WTC11 (cell line): Measurements from ENCODE around the gene TMEFF1. TPM values are rescaled to one million over a fixed set of nuclear protein-coding genes. Genes with fewer than 3 reads are reported as not detected.

Source experiments
- ATAC-seq: fragments of 200-7000 bp; cut with Tn5 transposase; 2 replicates; pipeline ENCODE4 v1.10.0; 2021; ENCODE audit warnings: mild to moderate bottlenecking, moderate library complexity
- CTCF ChIA-PET: fragments of 300-600 bp; sonication (Branson Sonifier 250); formaldehyde crosslinking; loops from one replicate; lab custom pipeline; 2021; ENCODE audit warnings: antibody characterized with exemption; lab: Charles Lee
- POLR2A ChIA-PET: fragments of 350-600 bp; sonication (Branson Sonifier 250); formaldehyde crosslinking; loops from one replicate; lab custom pipeline; 2021; ENCODE audit warnings: antibody characterized with exemption; lab: Charles Lee
- DNase-seq: peaks from one replicate; pipeline ENCODE4 v3.0.0; 2021; ENCODE audit warnings: low spot score
- H3K27ac Mint-ChIP-seq: 2 replicates; pipeline ENCODE4 v1.8.0; 2021; ENCODE audit warnings: mixed read lengths
- H3K27me3 Mint-ChIP-seq: 2 replicates; pipeline ENCODE4 v1.8.0; 2021; ENCODE audit warnings: low read depth, mild to moderate bottlenecking, moderate library complexity, mixed read lengths
- H3K36me3 Mint-ChIP-seq: 2 replicates; pipeline ENCODE4 v1.8.0; 2021; ENCODE audit warnings: mixed read lengths
- H3K4me1 Mint-ChIP-seq: 2 replicates; pipeline ENCODE4 v1.8.0; 2022; ENCODE audit warnings: mixed read lengths
- H3K4me3 Mint-ChIP-seq: 2 replicates; pipeline ENCODE4 v1.8.0; 2021; ENCODE audit warnings: mild to moderate bottlenecking, moderate library complexity, mixed read lengths
- H3K9me3 Mint-ChIP-seq: 2 replicates; pipeline ENCODE4 v1.8.0; 2021; ENCODE audit warnings: mixed read lengths
- ATF1 ChIP-seq: sonication (generic); formaldehyde crosslinking; IDR thresholded peaks from 2 replicates; pipeline ENCODE4 v1.8.1; 2023; ENCODE audit warnings: mild to moderate bottlenecking, moderate library complexity, missing genetic modification reagents
- ESRRA ChIP-seq: sonication (generic); formaldehyde crosslinking; IDR thresholded peaks from 2 replicates; pipeline ENCODE4 v1.8.1; 2022; ENCODE audit warnings: mild to moderate bottlenecking, missing genetic modification reagents, borderline replicate concordance
- FOXJ3 ChIP-seq: sonication (generic); formaldehyde crosslinking; IDR thresholded peaks from 2 replicates; pipeline ENCODE4 v1.9.0; 2021; ENCODE audit warnings: missing genetic modification reagents, mild to moderate bottlenecking, borderline replicate concordance
- IRF2 ChIP-seq: sonication (generic); formaldehyde crosslinking; IDR thresholded peaks from 2 replicates; pipeline ENCODE4 v1.8.0; 2022; ENCODE audit warnings: low read depth, missing genetic modification reagents, borderline replicate concordance
- MYBL2 ChIP-seq: sonication (generic); formaldehyde crosslinking; IDR thresholded peaks from 2 replicates; pipeline ENCODE4 v1.8.1; 2023; ENCODE audit warnings: mild to moderate bottlenecking, moderate library complexity, missing genetic modification reagents
- NFYB ChIP-seq: sonication (generic); formaldehyde crosslinking; conservative IDR thresholded peaks from 2 replicates; pipeline ENCODE4 v1.8.0; 2022; ENCODE audit warnings: low read depth, missing genetic modification reagents
- RELA ChIP-seq: sonication (generic); formaldehyde crosslinking; IDR thresholded peaks from 2 replicates; pipeline ENCODE4 v1.8.1; 2022; ENCODE audit warnings: missing genetic modification reagents, mild to moderate bottlenecking, borderline replicate concordance
- RORB ChIP-seq: fragments of 250-450 bp; sonication (Bioruptor Pico); IDR thresholded peaks from 2 replicates; pipeline ENCODE4 v1.9.0; 2021; ENCODE audit warnings: mild to moderate bottlenecking
- TCF7 ChIP-seq: sonication (generic); formaldehyde crosslinking; IDR thresholded peaks from 2 replicates; pipeline ENCODE4 v1.8.0; 2022; ENCODE audit warnings: mild to moderate bottlenecking, low read depth, missing genetic modification reagents, moderate library complexity
- TP53 ChIP-seq: sonication (generic); formaldehyde crosslinking; IDR thresholded peaks from 2 replicates; pipeline ENCODE4 v1.8.1; 2023; ENCODE audit warnings: mild to moderate bottlenecking, missing genetic modification reagents
- ZNF671 ChIP-seq: fragments of 250-450 bp; sonication (Bioruptor Pico); IDR thresholded peaks from 2 replicates; pipeline ENCODE4 v1.8.0; 2021; ENCODE audit warnings: mild to moderate bottlenecking
- total RNA-seq: library from RNA; stranded (reverse); gene quantifications from 3 replicates; pipeline ENCODE4 v1.2.3, GENCODE V29; 2021
- TF ChIP-seq, protein P1 (sequence below): sonication (generic); formaldehyde crosslinking; IDR thresholded peaks from 2 replicates; pipeline ENCODE4 v1.8.1; 2023; ENCODE audit warnings: mild to moderate bottlenecking, missing genetic modification reagents, moderate library complexity
- TF ChIP-seq, protein P2 (sequence below): sonication (generic); formaldehyde crosslinking; IDR thresholded peaks from 2 replicates; pipeline ENCODE4 v1.8.0; 2022; ENCODE audit warnings: mild to moderate bottlenecking, missing genetic modification reagents
- TF ChIP-seq, protein P3 (sequence below): sonication (generic); formaldehyde crosslinking; IDR thresholded peaks from 2 replicates; pipeline ENCODE4 v1.8.1; 2023; ENCODE audit warnings: mild to moderate bottlenecking, missing genetic modification reagents, moderate library complexity
- TF ChIP-seq, protein P4 (sequence below): sonication (generic); formaldehyde crosslinking; conservative IDR thresholded peaks from 2 replicates; pipeline ENCODE4 v1.8.1; 2023; ENCODE audit warnings: mild to moderate bottlenecking, low read depth, missing genetic modification reagents, moderate library complexity
- TF ChIP-seq, protein P5 (sequence below): sonication (generic); formaldehyde crosslinking; IDR thresholded peaks from 2 replicates; pipeline ENCODE4 v1.8.1; 2023; ENCODE audit warnings: mild to moderate bottlenecking, moderate library complexity, missing genetic modification reagents
- TF ChIP-seq, protein P6 (sequence below): fragments of 250-450 bp; sonication (Bioruptor Pico); IDR thresholded peaks from 2 replicates; pipeline ENCODE4 v1.8.0; 2021; ENCODE audit warnings: mild to moderate bottlenecking
- TF ChIP-seq, protein P7 (sequence below): sonication (generic); formaldehyde crosslinking; IDR thresholded peaks from 2 replicates; pipeline ENCODE4 v1.8.1; 2023; ENCODE audit warnings: mild to moderate bottlenecking, missing genetic modification reagents, borderline replicate concordance
- TF ChIP-seq, protein P8 (sequence below): fragments of 250-450 bp; sonication (Bioruptor Pico); IDR thresholded peaks from 2 replicates; pipeline ENCODE4 v1.9.0; 2021; ENCODE audit warnings: mild to moderate bottlenecking

TMEFF1 gene
- total RNA-seq, 1 experiment from 2014 or later = 62.7 TPM

DNA sequence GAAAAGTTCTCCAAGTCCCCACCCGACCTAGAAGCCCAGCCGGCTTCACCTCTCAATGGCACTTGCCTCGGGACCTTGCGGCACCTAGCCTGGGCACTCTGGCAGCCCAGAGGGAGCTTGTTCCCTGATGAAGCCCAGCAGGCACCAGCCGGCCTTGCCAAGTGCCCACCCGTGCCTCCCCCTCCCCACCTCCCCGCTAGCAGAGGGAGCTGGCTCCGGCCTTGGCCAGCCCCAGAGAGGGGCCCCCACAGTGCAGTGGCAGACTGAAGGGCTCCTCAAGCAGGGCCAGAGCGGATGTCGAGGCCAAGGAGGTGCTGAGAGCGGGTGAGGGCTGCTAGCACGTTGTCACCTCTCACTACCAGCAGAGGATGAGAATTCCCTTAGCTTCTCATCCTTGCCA, 67.4 kb downstream of the TMEFF1 start:
- no peak for DNase-seq
- Mint-ChIP-seq H3K27ac (no peak overlapping the region), H3K4me3 (no peak overlapping the region), H3K27me3 (no peaks in the 10 kb centered on the region), H3K9me3 (peaks cover 37% of the 10 kb centered on the region), H3K36me3 (peaks cover 78% of the 10 kb centered on the region), H3K4me1 (no peaks in the 10 kb centered on the region)
- no peak for TF ChIP-seq NFYB (CRISPR knock-in tag)
- TF ChIP-seq, protein P1, sequence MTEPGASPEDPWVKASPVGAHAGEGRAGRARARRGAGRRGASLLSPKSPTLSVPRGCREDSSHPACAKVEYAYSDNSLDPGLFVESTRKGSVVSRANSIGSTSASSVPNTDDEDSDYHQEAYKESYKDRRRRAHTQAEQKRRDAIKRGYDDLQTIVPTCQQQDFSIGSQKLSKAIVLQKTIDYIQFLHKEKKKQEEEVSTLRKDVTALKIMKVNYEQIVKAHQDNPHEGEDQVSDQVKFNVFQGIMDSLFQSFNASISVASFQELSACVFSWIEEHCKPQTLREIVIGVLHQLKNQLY = no peak
- TF ChIP-seq, protein P2, sequence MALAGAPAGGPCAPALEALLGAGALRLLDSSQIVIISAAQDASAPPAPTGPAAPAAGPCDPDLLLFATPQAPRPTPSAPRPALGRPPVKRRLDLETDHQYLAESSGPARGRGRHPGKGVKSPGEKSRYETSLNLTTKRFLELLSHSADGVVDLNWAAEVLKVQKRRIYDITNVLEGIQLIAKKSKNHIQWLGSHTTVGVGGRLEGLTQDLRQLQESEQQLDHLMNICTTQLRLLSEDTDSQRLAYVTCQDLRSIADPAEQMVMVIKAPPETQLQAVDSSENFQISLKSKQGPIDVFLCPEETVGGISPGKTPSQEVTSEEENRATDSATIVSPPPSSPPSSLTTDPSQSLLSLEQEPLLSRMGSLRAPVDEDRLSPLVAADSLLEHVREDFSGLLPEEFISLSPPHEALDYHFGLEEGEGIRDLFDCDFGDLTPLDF = no peak
- TF ChIP-seq, protein P3, sequence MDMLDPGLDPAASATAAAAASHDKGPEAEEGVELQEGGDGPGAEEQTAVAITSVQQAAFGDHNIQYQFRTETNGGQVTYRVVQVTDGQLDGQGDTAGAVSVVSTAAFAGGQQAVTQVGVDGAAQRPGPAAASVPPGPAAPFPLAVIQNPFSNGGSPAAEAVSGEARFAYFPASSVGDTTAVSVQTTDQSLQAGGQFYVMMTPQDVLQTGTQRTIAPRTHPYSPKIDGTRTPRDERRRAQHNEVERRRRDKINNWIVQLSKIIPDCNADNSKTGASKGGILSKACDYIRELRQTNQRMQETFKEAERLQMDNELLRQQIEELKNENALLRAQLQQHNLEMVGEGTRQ (CRISPR knock-in tag) = no peak
- no peak for TF ChIP-seq RELA
- no peak for TF ChIP-seq IRF2 (CRISPR knock-in tag)
- TF ChIP-seq, protein P4, sequence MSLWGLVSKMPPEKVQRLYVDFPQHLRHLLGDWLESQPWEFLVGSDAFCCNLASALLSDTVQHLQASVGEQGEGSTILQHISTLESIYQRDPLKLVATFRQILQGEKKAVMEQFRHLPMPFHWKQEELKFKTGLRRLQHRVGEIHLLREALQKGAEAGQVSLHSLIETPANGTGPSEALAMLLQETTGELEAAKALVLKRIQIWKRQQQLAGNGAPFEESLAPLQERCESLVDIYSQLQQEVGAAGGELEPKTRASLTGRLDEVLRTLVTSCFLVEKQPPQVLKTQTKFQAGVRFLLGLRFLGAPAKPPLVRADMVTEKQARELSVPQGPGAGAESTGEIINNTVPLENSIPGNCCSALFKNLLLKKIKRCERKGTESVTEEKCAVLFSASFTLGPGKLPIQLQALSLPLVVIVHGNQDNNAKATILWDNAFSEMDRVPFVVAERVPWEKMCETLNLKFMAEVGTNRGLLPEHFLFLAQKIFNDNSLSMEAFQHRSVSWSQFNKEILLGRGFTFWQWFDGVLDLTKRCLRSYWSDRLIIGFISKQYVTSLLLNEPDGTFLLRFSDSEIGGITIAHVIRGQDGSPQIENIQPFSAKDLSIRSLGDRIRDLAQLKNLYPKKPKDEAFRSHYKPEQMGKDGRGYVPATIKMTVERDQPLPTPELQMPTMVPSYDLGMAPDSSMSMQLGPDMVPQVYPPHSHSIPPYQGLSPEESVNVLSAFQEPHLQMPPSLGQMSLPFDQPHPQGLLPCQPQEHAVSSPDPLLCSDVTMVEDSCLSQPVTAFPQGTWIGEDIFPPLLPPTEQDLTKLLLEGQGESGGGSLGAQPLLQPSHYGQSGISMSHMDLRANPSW (CRISPR knock-in tag) = no peak
- TF ChIP-seq ESRRA (CRISPR knock-in tag) = no peak
- ChIA-PET POLR2A (interaction anchor here (0.9 kb wide), 1 partner anchor 31 kb away, joined by 3 read pairs; no protein-coding TSS in a partner anchor), CTCF (interaction anchor here (0.6 kb wide), 1 partner anchor 35 kb away, joined by 5 read pairs; no protein-coding TSS in a partner anchor)
- ATAC-seq = peak; percentile 39; the same call in 1 of the 2 replicates

DNA sequence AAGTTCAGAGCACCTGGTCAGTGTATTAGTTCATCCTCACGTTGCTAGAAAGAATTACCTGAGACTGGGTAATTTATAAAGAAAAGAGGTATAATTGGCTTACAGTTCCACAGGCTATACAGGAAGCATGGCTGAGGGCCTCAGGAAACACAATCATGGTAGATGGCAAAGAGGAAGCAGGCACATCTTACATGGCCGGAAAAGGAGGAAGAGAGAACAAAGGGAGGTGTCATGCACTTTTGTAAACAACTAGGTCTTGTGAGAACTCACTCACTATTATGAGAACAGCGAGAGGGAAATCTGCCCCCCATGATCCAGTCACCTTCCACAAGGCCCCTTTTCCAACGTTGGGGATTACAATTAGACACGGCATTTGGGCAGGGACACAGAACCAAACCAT, 76.1 kb downstream of the TMEFF1 start:
- POLR2A ChIA-PET = no interaction called here
- H3K4me3 Mint-ChIP-seq = no peak overlapping the region

DNA sequence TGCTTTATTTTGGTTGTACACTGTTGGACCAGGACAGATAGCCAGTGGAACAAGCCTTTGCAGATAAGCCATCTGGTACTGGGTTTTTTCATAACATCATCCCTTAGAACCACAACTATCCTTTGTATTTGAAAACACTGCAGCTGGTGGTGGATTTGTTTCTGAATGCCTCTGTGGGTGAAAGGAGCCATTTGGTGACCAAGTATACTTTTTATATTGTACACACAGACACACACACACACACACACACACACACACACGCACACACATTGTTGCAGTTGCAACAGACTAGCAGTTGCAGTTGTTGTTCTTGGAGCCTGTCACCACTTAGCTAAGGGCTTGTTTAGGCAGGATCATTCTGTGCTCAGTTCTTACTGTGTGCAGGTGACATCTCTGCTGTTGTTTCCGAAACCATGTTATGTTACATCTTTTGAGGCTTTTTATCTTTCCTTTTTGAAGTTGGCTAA, 82.0 kb downstream of the TMEFF1 start:
- Mint-ChIP-seq H3K27ac (no peak overlapping the region), H3K9me3 (no peaks in the 10 kb centered on the region), H3K4me1 (no peaks in the 10 kb centered on the region), H3K4me3 (no peak overlapping the region), H3K27me3 (no peaks in the 10 kb centered on the region), H3K36me3 (peaks cover 19% of the 10 kb centered on the region)
- ChIA-PET POLR2A (no interaction called here), CTCF (no interaction called here)
- no peak for DNase-seq
- ATAC-seq = no peak
- TF ChIP-seq TP53 (CRISPR knock-in tag) = no peak
- TF ChIP-seq, protein P5, sequence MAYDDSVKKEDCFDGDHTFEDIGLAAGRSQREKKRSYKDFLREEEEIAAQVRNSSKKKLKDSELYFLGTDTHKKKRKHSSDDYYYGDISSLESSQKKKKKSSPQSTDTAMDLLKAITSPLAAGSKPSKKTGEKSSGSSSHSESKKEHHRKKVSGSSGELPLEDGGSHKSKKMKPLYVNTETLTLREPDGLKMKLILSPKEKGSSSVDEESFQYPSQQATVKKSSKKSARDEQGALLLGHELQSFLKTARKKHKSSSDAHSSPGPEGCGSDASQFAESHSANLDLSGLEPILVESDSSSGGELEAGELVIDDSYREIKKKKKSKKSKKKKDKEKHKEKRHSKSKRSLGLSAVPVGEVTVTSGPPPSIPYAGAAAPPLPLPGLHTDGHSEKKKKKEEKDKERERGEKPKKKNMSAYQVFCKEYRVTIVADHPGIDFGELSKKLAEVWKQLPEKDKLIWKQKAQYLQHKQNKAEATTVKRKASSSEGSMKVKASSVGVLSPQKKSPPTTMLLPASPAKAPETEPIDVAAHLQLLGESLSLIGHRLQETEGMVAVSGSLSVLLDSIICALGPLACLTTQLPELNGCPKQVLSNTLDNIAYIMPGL (CRISPR knock-in tag) = no peak
- TF ChIP-seq ATF1 (CRISPR knock-in tag) = no peak
- TF ChIP-seq, protein P6, sequence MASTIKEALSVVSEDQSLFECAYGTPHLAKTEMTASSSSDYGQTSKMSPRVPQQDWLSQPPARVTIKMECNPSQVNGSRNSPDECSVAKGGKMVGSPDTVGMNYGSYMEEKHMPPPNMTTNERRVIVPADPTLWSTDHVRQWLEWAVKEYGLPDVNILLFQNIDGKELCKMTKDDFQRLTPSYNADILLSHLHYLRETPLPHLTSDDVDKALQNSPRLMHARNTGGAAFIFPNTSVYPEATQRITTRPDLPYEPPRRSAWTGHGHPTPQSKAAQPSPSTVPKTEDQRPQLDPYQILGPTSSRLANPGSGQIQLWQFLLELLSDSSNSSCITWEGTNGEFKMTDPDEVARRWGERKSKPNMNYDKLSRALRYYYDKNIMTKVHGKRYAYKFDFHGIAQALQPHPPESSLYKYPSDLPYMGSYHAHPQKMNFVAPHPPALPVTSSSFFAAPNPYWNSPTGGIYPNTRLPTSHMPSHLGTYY (CRISPR knock-in tag) = no peak
- TF ChIP-seq TCF7 (CRISPR knock-in tag) = no peak
- no peak for TF ChIP-seq FOXJ3 (CRISPR knock-in tag)
- no peak for TF ChIP-seq RORB (CRISPR knock-in tag)
- TF ChIP-seq ZNF671 (CRISPR knock-in tag) = no peak
- no peak for TF ChIP-seq MYBL2
- TF ChIP-seq, protein P7, sequence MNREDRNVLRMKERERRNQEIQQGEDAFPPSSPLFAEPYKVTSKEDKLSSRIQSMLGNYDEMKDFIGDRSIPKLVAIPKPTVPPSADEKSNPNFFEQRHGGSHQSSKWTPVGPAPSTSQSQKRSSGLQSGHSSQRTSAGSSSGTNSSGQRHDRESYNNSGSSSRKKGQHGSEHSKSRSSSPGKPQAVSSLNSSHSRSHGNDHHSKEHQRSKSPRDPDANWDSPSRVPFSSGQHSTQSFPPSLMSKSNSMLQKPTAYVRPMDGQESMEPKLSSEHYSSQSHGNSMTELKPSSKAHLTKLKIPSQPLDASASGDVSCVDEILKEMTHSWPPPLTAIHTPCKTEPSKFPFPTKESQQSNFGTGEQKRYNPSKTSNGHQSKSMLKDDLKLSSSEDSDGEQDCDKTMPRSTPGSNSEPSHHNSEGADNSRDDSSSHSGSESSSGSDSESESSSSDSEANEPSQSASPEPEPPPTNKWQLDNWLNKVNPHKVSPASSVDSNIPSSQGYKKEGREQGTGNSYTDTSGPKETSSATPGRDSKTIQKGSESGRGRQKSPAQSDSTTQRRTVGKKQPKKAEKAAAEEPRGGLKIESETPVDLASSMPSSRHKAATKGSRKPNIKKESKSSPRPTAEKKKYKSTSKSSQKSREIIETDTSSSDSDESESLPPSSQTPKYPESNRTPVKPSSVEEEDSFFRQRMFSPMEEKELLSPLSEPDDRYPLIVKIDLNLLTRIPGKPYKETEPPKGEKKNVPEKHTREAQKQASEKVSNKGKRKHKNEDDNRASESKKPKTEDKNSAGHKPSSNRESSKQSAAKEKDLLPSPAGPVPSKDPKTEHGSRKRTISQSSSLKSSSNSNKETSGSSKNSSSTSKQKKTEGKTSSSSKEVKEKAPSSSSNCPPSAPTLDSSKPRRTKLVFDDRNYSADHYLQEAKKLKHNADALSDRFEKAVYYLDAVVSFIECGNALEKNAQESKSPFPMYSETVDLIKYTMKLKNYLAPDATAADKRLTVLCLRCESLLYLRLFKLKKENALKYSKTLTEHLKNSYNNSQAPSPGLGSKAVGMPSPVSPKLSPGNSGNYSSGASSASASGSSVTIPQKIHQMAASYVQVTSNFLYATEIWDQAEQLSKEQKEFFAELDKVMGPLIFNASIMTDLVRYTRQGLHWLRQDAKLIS = no peak

More for the DNA sequence above, 76.1 kb downstream of the TMEFF1 start:
- H3K9me3 Mint-ChIP-seq = peaks cover 22% of the 10 kb centered on the region
- DNase-seq (no peak), ATAC-seq (no peak)
- CTCF ChIA-PET = interaction anchor here (1.1 kb wide), 1 partner anchor 57 kb away, joined by 3 read pairs; no protein-coding TSS in a partner anchor
- H3K27me3 Mint-ChIP-seq = no peaks in the 10 kb centered on the region
- no peak overlapping the region for H3K27ac Mint-ChIP-seq
- H3K36me3 Mint-ChIP-seq = peaks cover 61% of the 10 kb centered on the region
- TF ChIP-seq, protein P8, sequence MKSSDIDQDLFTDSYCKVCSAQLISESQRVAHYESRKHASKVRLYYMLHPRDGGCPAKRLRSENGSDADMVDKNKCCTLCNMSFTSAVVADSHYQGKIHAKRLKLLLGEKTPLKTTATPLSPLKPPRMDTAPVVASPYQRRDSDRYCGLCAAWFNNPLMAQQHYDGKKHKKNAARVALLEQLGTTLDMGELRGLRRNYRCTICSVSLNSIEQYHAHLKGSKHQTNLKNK (CRISPR knock-in tag) = no peak
- H3K4me1 Mint-ChIP-seq = no peaks in the 10 kb centered on the region
